PC-3 (cell line): ENCODE measurements around the gene SLC25A29. TPM values are rescaled to one million over a fixed set of nuclear protein-coding genes. Genes with fewer than 3 reads are reported as not detected.

Experiments
- ATAC-seq: fragments of 200-7000 bp; cut with Tn5 transposase; 2 replicates; pipeline ENCODE4 v1.9.1; 2020; ENCODE audit warnings: mild to moderate bottlenecking, moderate library complexity
- BruUV-seq: library from RNA; stranded (reverse); fragments of 400-500 nt; replicated peaks from 2 replicates; lab custom pipeline; 2021; lab: Mats Ljungman, UMichigan
- CTCF ChIA-PET: fragments of 300-600 bp; sonication (Branson Sonifier 250); formaldehyde crosslinking; loops from one replicate; lab custom pipeline; 2022; ENCODE audit warnings: antibody characterized with exemption; lab: Charles Lee
- POLR2A ChIA-PET: fragments of 300-600 bp; sonication (Branson Sonifier 250); formaldehyde crosslinking; loops from one replicate; lab custom pipeline; 2022; ENCODE audit warnings: antibody characterized with exemption; ENCODE audit not compliant: unreplicated experiment; lab: Charles Lee
- DNase-seq: peaks from one replicate; pipeline ENCODE4 v3.0.0-alpha.2; 2015
- H2AFZ ChIP-seq: fragments of 300-600 bp; sonication (generic); 2 replicates; pipeline ENCODE4 v1.6.0; 2016; ENCODE audit warnings: antibody characterized with exemption, low read length
- H3F3A ChIP-seq: fragments of 300-600 bp; sonication (generic); one replicate; pipeline ENCODE4 v1.6.0; 2017; ENCODE audit warnings: antibody characterized with exemption, low read length, control low read depth, mild to moderate bottlenecking; ENCODE audit not compliant: unreplicated experiment
- H3K27ac ChIP-seq: fragments of 300-600 bp; sonication (generic); 2 replicates; pipeline ENCODE4 v1.5.1; 2016; ENCODE audit warnings: mild to moderate bottlenecking, low read length
- H3K27me3 ChIP-seq: fragments of 300-600 bp; sonication (generic); 2 replicates; pipeline ENCODE4 v1.6.1; 2016; ENCODE audit warnings: low read length, mixed read lengths
- H3K36me3 ChIP-seq: fragments of 300-600 bp; sonication (generic); 2 replicates; pipeline ENCODE4 v1.6.1; 2016; ENCODE audit warnings: low read depth, mixed run types, low read length, mixed read lengths
- H3K4me1 ChIP-seq: fragments of 300-600 bp; sonication (generic); 2 replicates; pipeline ENCODE4 v1.5.1; 2016; ENCODE audit warnings: low read length; ENCODE audit not compliant: insufficient read depth
- H3K4me2 ChIP-seq: fragments of 300-600 bp; sonication (generic); 2 replicates; pipeline ENCODE4 v1.6.0; 2016; ENCODE audit warnings: low read length
- H3K4me3 ChIP-seq: fragments of 300-600 bp; sonication (generic); 2 replicates; pipeline ENCODE4 v1.5.1; 2016; ENCODE audit warnings: mild to moderate bottlenecking, low read length, mixed read lengths
- H3K79me2 ChIP-seq: fragments of 300-600 bp; sonication (generic); 2 replicates; pipeline ENCODE4 v1.6.1; 2017; ENCODE audit warnings: low read length, mixed read lengths
- H3K9ac ChIP-seq: fragments of 300-600 bp; sonication (generic); 2 replicates; pipeline ENCODE4 v1.6.0; 2016; ENCODE audit warnings: mild to moderate bottlenecking, low read length
- H3K9me2 ChIP-seq: fragments of 300-600 bp; sonication (generic); replicated peaks from 2 replicates; pipeline ENCODE4 v1.6.1; 2016; ENCODE audit warnings: mixed run types, low read length, mixed read lengths
- H3K9me3 ChIP-seq: fragments of 300-600 bp; sonication (generic); 2 replicates; pipeline ENCODE4 v1.6.1; 2016; ENCODE audit warnings: low read length, mixed read lengths
- H4K20me1 ChIP-seq: fragments of 300-600 bp; sonication (generic); 2 replicates; pipeline ENCODE4 v1.6.1; 2016; ENCODE audit warnings: low read length, mixed read lengths
- CTCF ChIP-seq: fragments of 300-600 bp; sonication (generic); conservative IDR thresholded peaks from 2 replicates; pipeline ENCODE4 v1.5.1; 2017; ENCODE audit warnings: antibody characterized with exemption, low read depth, mild to moderate bottlenecking, low read length
- EZH2 ChIP-seq: fragments of 300-600 bp; sonication (generic); IDR thresholded peaks from one replicate; pipeline ENCODE4 v1.6.1; 2017; ENCODE audit warnings: antibody characterized with exemption, mild to moderate bottlenecking, low read length; ENCODE audit not compliant: unreplicated experiment
- EZH2phosphoT487 ChIP-seq: fragments of 300-600 bp; sonication (generic); IDR thresholded peaks from 2 replicates; pipeline ENCODE4 v1.6.1; 2018; ENCODE audit warnings: mild to moderate bottlenecking, antibody characterized with exemption, low read length, borderline replicate concordance
- intact Hi-C: fragments of 100-400 bp; cut with micrococcal nuclease; formaldehyde crosslinking; loops from 2 replicates; pipeline ENCODE4 v1.9.0; 2023
- total RNA-seq: library from RNA; depleted of rRNA; stranded (reverse); fragments of >200 nt; gene quantifications from 2 replicates; pipeline ENCODE4 v1.2.3, GENCODE V29; 2014

The SLC25A29 gene
- total RNA-seq, 1 experiment from 2014 or later: 53.9 TPM

GRCh38 chr14:100304825-100305323 is 1.4 kb downstream of the SLC25A29 start:
- Histone ChIP-seq H3K27me3 (no peaks in the 10 kb centered on the region), H3K4me1 (peaks cover 33% of the 10 kb centered on the region), H3F3A (peaks cover 6% of the 10 kb centered on the region), H2AFZ (peak overlapping the region; percentile 97), H4K20me1 (peaks cover 9% of the 10 kb centered on the region; the same call in 1 of the 2 replicates), H3K9ac (peak overlapping the region; percentile 49; the same call in 1 of the 2 replicates), H3K79me2 (peaks cover 17% of the 10 kb centered on the region), H3K9me3 (no peaks in the 10 kb centered on the region), H3K27ac (no peak overlapping the region), H3K9me2 (no peaks in the 10 kb centered on the region), H3K4me3 (peak overlapping the region; percentile 88), H3K4me2 (peak overlapping the region; percentile 92), H3K36me3 (no peaks in the 10 kb centered on the region)
- no peak for TF ChIP-seq EZH2phosphoT487
- TF ChIP-seq CTCF: no peak
- no peak for TF ChIP-seq EZH2
- peak; percentile 48 for DNase-seq
- ChIA-PET POLR2A (no interaction called here), CTCF (interaction anchor here (0.6 to 0.8 kb wide), 2 partner anchors 134 to 701 kb away, joined by 3 to 5 read pairs; no protein-coding TSS in a partner anchor)
- BruUV-seq: TSS peak; percentile 37
- intact Hi-C loops: no loop called here
- peak; percentile 10 for ATAC-seq

- BruUV-seq: no TSS peak
- Histone ChIP-seq H3F3A (peaks cover 6% of the 10 kb centered on the region), H3K9me2 (no peaks in the 10 kb centered on the region), H2AFZ (no peak overlapping the region), H3K79me2 (peaks cover 17% of the 10 kb centered on the region), H3K9ac (no peak overlapping the region), H3K27me3 (no peaks in the 10 kb centered on the region), H3K4me1 (peaks cover 33% of the 10 kb centered on the region), H3K27ac (no peak overlapping the region), H3K4me2 (no peak overlapping the region; the same call in 1 of the 2 replicates), H4K20me1 (peaks cover 9% of the 10 kb centered on the region; the same call in 1 of the 2 replicates), H3K9me3 (no peaks in the 10 kb centered on the region), H3K36me3 (no peaks in the 10 kb centered on the region), H3K4me3 (no peak overlapping the region)
- intact Hi-C loops: loop anchor here (2.0 kb wide), 1 partner anchor 19 kb away; no protein-coding TSS in a partner anchor
- ATAC-seq: no peak
- DNase-seq: no peak
- TF ChIP-seq EZH2phosphoT487 (no peak), EZH2 (no peak), CTCF (no peak)
- POLR2A ChIA-PET: no interaction called here
- CTCF ChIA-PET: interaction anchor here (0.5 kb wide), 1 partner anchor 285 kb away, joined by 3 read pairs; no protein-coding TSS in a partner anchor
These were observed 2.3 kb downstream of the SLC25A29 start for GRCh38 chr14:100303925-100304324.

GRCh38 chr14:100303179-100303578 is 3.1 kb downstream of the SLC25A29 start:
- no peak overlapping the region for H3K9ac ChIP-seq
- ChIA-PET POLR2A (no interaction called here), CTCF (interaction anchor here (0.5 to 1.3 kb wide), 4 partner anchors 18 to 285 kb away, joined by 3 to 11 read pairs (median 8); no protein-coding TSS in a partner anchor)
- H3K4me1 ChIP-seq: peaks cover 33% of the 10 kb centered on the region
- H3K9me3 ChIP-seq: no peaks in the 10 kb centered on the region
- no TSS peak for BruUV-seq
- peak; percentile 21 for DNase-seq
- H3K27me3 ChIP-seq: no peaks in the 10 kb centered on the region
- intact Hi-C loops: loop anchor here (2.0 kb wide), 1 partner anchor 18 kb away; no protein-coding TSS in a partner anchor
- H4K20me1 ChIP-seq: peaks cover 9% of the 10 kb centered on the region; the same call in 1 of the 2 replicates
- no peak overlapping the region for H3K4me3 ChIP-seq
- no peak for ATAC-seq
- no peak overlapping the region for H2AFZ ChIP-seq
- H3K9me2 ChIP-seq: no peaks in the 10 kb centered on the region
- peaks cover 17% of the 10 kb centered on the region for H3K79me2 ChIP-seq
- no peaks in the 10 kb centered on the region for H3K36me3 ChIP-seq
- peak overlapping the region; percentile 49 for H3K27ac ChIP-seq
- peak overlapping the region; percentile 53 for H3K4me2 ChIP-seq
- TF ChIP-seq EZH2: no peak
- TF ChIP-seq CTCF: peak; percentile 81
- H3F3A ChIP-seq: peaks cover 6% of the 10 kb centered on the region
